Activated naive CD8-positive, alpha-beta T cell treated with anti-CD3 and anti-CD28 coated beads, Interleukin-2, amount 50 U/mL, for 16 hours (primary cell): ENCODE results near the gene LMBR1L.
"Not testable (repeated sequence)": the region's sequence is repeated elsewhere in the genome, so short reads cannot be mapped to it uniquely, and the experiment has no call there.

Experiments
- DNase-seq: peaks from one replicate; pipeline ENCODE4 v3.0.0-alpha.2; 2020; ENCODE audit warnings: low read depth, low spot score

Gene LMBR1L

GRCh38 chr12:49110464-49111155 is at the start of gene LMBR1L:
TSS of gene LMBR1L (minus strand) at chr12:49110847. CDS start at chr12:49110555, 292 bp downstream.
- peak; percentile 90 for DNase-seq

DNA sequence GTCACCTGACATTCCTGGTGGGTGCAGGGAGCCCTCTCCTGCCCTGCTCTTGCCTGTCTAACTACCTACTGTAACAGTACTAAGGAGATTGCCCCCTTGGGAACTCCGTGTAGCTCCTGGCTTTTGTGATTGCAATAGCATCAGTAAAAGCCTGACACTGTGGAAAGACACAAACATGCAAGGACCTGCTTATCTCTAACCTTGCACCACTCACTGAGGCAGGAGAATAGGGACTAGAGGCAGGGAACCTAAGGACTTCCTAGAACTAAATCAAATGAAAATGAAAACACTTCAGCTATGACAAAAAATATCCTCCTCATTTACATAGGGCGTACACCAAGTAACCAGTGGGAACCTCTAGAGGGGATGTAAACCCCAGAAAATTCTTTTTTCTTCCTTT is 49.8 kb upstream of the LMBR1L start:
- DNase-seq, result no peak

DNA sequence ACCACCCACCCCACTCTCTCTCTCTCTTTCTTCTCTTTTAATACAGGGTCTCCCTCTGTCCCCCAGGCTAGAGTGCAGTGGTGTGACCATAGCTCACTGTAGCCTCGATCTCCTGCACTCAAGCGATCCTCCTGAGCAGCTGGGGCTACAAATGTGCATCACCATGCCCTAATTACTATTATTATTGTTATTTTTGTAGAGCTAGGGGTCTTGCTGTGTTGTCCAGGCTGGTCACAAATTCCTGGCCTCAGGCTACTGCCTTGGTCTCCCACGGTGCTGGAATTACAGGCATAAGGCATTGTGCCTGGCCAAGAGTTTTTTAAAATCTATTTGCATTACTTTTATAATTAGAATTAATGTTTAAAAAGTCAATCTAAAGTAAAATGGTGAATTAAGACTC is 43.6 kb upstream of the LMBR1L start:
- DNase-seq, result no peak

DNA sequence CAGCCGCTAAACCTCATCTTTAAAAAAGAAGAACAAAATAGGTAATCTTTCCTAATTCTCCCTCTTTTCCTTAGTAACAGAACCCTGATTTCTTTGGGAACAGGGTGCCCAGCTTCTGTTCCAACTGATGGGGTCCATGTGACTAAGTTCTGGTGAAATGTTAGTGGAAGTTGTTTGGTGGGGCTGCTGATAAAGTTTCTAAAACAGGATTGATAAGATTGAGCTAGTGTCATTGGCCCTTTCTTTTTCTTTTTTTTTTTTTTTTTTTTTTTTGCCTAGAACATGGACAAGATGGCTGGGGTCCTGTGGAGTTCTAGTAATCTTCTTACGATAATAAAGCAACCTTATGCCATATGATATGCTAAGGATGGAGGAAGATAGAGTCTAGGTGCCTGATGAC is 36.7 kb upstream of the LMBR1L start:
- DNase-seq, result no peak

GRCh38 chr12:49146406-49146805 is 35.8 kb upstream of the LMBR1L start:
- DNase-seq, result no peak

- no peak for DNase-seq
Observed at GRCh38 chr12:49144384-49144783, 33.7 kb upstream of the LMBR1L start.

- DNase-seq, result no peak
Observed at GRCh38 chr12:49138999-49139398, 28.4 kb upstream of the LMBR1L start.

DNA sequence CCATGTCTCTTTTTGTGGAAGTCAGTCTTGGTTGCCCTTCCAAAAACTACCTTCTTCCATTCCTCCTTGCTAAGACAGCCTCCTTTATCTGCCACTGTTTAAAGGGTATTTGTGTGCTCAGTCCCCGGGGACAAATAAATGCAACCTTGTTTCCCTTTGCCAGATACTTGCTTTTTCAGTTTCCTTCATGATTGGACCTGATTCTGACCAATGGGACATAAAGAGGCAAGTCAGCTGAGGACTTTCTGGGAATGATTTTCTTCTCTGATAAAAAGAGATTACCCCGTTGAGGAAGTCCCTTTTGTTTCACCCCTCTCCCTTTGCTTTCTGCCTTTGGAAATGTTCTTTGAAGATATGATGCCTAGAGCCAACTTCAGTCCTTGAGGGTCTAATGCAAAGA is 27.9 kb upstream of the LMBR1L start:
- DNase-seq, result no peak

- no peak for DNase-seq
Observed at GRCh38 chr12:49137476-49137875, 26.8 kb upstream of the LMBR1L start.

DNA sequence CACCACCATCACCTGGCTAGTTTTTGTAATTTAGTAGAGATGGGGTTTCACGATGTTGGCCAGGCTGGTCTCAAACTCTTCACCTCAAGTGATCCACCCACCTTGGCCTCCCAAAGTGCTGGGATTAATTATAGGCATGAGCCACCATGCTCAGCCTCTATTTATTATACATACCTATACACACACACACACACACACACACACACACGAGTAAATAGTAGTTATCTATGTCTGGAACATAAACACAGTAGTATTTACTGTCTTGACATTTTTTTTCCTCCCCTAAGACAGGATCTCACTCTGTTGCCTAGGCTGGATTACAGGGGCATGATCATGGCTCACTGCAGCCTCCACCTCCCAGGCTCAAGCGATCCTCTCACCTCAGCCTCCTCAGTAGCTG is 26.4 kb upstream of the LMBR1L start:
- not testable (repeated sequence) for DNase-seq

GRCh38 chr12:49133590-49133989 is 22.9 kb upstream of the LMBR1L start:
- no peak for DNase-seq

- no peak for DNase-seq
Observed at GRCh38 chr12:49133014-49133413, 22.4 kb upstream of the LMBR1L start.

- no peak for DNase-seq
Observed at GRCh38 chr12:49131894-49132461, 21.3 kb upstream of the LMBR1L start.

DNA sequence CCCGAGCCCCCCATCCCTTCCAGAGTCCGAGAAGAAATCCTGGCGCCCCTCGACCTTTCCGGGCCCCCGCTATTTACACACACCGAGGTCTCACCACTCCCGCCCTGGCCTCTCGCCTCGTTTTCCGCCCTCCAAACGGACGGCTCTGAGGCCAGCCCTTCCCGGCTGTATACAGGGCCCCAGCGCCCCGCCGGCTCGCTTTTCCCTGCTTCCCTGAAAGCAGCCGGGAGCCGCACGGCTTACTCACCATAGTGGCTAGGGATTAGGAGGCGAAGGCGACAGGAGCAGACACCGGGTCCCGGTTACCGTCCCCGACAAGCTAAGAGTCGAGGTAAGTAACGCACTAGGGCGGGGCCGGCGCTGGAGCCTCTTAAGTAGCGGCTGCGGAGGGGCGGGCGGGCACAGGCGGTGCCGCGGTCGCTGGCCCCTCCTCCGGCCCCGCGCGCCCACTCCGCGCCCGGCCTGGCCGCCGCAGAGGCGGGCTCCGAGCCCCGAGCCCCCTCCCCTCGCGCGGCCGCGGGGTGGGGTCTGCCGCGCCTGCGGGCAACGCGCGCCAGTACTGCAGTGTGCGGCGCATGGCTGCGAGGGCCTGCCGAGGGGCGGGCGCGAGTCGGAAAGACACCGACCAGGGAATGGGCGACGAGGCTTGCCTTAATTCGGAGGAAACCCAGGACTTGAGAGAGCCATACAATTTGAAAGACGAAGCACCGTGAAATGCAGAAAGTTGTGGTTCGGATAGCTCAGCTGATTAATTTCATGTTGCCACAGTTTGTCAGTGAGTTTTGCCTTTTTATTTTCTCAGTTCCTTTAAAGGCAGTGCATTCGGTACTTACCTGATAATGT is 20.6 kb upstream of the LMBR1L start, which contains the start of gene TUBA1B:
TSS of gene TUBA1B (minus strand) at position 345 of the 843 bp plus-strand sequence. CDS start at position 250, 95 bp downstream.
- DNase-seq, result peak; percentile 72

GRCh38 chr12:49130151-49131050 is 19.8 kb upstream of the LMBR1L start:
- peak; percentile 80 for DNase-seq

GRCh38 chr12:49129332-49130150 is 18.9 kb upstream of the LMBR1L start:
- DNase-seq, result no peak

- not testable (repeated sequence) for DNase-seq
Observed at GRCh38 chr12:49127971-49128370, 17.3 kb upstream of the LMBR1L start.

- no peak for DNase-seq
Observed at GRCh38 chr12:49126852-49127763, 16.5 kb upstream of the LMBR1L start.

- DNase-seq, result no peak
Observed at GRCh38 chr12:49121047-49121696, 10.5 kb upstream of the LMBR1L start.
